ENCODE data around the gene LPP.

GRCh38 chr3:188158731-188159310 is 4.9 kb downstream of the LPP start:
- TF ChIP-seq POLR2A (IDR thresholded peaks at IDR 0.05) (no peak), CTCF (IDR thresholded peaks at IDR 0.05) (no peak)

Measured in Peyer's patch (tissue), 4 donors.